AG04449 (cell line): ENCODE measurements around the gene TXNRD1.

Source experiments
- CTCF ChIA-PET: fragments of 350-600 bp; formaldehyde crosslinking; extraction: SDS; loops from one replicate; lab custom pipeline; 2021; ENCODE audit warnings: antibody characterized with exemption; lab: Yijun Ruan, JAX
- POLR2A ChIA-PET: fragments of 400-600, 350-600 bp; formaldehyde crosslinking; extraction: SDS; loops from one replicate; lab custom pipeline; 2020; ENCODE audit warnings: antibody characterized with exemption, inconsistent platforms; lab: Yijun Ruan, JAX
- DNase-seq: peaks from one replicate; pipeline ENCODE4 v3.0.0-alpha.2; 2010; ENCODE audit warnings: low read depth, low spot score
- H3K4me3 ChIP-seq: 2 replicates; pipeline ENCODE4 v1.5.1; 2011; ENCODE audit warnings: low read depth, mild to moderate bottlenecking, control low read depth, low read length
- TF ChIP-seq, protein P1 (sequence below): IDR thresholded peaks from one replicate; pipeline ENCODE4 v1.5.1; 2011; ENCODE audit warnings: mild to moderate bottlenecking, moderate library complexity, low read length, control low read depth, inconsistent platforms; ENCODE audit not compliant: insufficient read depth; ENCODE audit errors: missing control alignments

The TXNRD1 gene

DNA sequence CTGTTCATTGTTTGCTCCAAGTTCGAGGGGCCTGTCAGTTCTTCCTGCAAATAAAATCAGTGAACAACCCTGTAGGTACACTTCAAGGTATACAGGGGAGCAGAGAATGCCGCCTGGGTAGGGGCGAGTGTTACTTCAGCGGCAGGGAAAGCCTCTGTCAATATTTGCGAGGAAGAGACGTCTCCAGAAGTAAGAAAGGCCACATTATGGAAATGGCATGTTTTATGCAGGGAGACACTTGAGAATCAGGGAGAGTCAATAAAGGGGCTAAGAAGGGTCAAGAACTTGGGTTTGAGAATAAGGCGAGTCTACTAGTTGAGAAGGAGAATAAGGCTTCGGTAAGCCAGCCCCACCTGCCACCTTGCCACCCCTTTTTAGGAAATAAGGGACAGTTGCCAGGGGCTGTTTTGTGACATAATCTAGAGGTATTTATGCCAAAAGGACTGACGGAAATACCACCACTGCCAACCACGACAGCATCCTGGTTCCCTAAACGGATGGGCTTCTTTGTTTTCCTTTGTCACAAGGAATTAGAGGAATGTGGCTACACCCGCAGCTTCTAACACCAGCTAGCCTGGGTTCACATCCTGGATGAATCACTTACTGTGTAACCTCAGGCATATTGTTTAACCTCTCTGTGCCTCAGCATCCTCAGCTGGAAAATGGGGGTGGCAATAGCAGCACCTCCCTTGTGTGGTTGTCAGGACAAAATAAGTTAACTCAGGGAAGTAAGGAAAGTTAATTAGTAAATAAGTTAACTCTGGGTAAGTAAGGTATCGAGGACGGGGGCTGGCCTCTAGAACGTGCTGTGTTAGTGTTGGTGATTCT, 155.7 kb downstream of the TXNRD1 start:
- TF ChIP-seq, protein P1, sequence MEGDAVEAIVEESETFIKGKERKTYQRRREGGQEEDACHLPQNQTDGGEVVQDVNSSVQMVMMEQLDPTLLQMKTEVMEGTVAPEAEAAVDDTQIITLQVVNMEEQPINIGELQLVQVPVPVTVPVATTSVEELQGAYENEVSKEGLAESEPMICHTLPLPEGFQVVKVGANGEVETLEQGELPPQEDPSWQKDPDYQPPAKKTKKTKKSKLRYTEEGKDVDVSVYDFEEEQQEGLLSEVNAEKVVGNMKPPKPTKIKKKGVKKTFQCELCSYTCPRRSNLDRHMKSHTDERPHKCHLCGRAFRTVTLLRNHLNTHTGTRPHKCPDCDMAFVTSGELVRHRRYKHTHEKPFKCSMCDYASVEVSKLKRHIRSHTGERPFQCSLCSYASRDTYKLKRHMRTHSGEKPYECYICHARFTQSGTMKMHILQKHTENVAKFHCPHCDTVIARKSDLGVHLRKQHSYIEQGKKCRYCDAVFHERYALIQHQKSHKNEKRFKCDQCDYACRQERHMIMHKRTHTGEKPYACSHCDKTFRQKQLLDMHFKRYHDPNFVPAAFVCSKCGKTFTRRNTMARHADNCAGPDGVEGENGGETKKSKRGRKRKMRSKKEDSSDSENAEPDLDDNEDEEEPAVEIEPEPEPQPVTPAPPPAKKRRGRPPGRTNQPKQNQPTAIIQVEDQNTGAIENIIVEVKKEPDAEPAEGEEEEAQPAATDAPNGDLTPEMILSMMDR = no peak
- ChIA-PET CTCF (interaction anchor here (3.7 kb wide), 1 partner anchor 11 kb away, joined by 32 read pairs; no protein-coding TSS in a partner anchor), POLR2A (no interaction called here)
- DNase-seq = no peak
- no peak overlapping the region for H3K4me3 ChIP-seq

DNA sequence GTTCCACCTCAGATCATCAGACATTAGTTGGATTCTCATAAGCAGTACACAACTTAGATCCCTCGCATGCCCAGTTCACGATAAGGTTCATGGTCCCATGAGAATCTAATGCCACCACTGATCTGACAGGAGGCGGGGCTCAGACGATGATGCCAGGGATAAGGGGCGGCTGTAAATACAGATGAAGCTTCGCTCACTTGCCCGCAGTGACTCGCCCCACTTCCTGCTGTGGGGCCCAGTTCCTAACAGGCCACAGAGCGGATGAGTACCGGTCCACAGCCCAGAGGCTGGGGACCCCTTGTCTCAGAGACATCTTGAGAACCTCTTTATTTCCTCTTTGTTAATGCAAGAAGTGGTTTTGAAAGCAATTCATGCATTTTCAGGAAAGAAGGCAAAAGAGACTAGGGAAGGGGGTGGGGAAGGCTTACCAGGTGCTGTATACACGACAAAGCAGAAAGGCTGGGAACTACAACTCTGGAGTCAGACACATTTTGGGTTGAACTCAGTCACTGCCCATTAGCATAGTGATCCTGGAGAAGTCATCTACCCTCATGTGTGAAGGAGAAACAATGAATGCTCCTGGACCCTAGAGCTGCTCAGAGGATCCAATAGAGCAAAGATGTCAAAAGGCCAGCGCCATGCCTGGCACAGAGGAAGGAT, 156.6 kb downstream of the TXNRD1 start:
- TF ChIP-seq, protein P1 = no peak
- ChIA-PET CTCF (interaction anchor here (3.7 to 4.6 kb wide), 2 partner anchors 10 to 505 kb away, joined by 18 to 32 read pairs; no protein-coding TSS in a partner anchor), POLR2A (interaction anchor here (0.5 kb wide), 1 partner anchor 38 kb away, joined by 3 read pairs; no protein-coding TSS in a partner anchor)
- no peak for DNase-seq
- H3K4me3 ChIP-seq = no peak overlapping the region

DNA sequence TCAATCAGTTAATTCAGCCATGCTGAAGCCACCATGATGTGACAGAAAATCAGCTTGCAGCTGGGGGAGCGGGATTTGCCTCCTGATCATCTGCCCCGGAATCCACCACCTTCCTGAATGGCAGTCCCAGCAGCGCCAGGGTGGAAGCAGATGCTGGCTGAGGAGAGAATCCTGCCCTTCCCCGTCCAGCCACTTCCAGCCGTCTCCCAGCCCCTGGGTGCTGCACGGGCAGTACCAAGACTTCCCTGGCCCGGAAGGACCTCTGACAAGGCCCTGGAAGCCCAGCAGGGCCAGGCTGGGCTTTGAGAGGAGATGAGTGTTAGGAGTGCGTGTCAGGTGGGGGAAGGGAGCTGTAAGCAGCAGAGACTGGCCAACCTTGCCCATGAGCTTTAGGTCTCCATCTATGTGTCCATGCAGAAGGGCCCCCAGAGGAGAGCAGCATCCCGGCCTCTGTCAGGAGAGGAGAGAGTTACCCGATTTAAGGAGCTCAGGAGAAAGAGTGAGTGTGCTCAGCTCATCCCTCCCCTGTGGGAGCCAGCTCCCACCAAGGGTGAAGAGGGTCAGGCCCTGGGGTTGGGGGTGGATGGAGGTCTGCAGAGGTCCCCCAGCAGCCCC, 157.2 kb downstream of the TXNRD1 start:
- no peak for DNase-seq
- no peak overlapping the region for H3K4me3 ChIP-seq
- ChIA-PET POLR2A (interaction anchor here (0.5 kb wide), 1 partner anchor 37 kb away, joined by 3 read pairs; no protein-coding TSS in a partner anchor), CTCF (interaction anchor here (3.7 to 4.6 kb wide), 2 partner anchors 10 to 504 kb away, joined by 18 to 32 read pairs; no protein-coding TSS in a partner anchor)
- TF ChIP-seq, protein P1 = no peak

DNA sequence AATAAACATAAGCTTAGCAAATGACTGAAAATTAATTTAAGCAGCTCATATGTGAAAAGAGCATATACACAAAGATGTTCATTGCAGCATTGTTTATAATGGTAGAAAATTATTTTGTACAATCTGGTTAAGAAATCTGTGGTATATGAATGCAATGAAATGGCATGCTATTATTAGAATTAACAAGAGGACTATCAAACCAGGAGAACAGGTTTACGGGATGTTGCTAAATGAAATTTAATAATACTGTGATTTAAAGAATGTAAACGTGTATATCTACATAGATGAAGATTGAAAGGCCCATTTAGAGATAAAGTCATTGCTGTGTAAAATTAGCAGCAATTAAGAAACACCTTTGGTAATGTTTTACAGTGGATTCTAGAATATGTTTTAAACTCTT, 158.5 kb downstream of the TXNRD1 start:
- ChIA-PET POLR2A (no interaction called here), CTCF (interaction anchor here (0.8 to 4.6 kb wide), 4 partner anchors 8 to 503 kb away, joined by 3 to 32 read pairs (median 10); no protein-coding TSS in a partner anchor)
- no peak for DNase-seq
- no peak overlapping the region for H3K4me3 ChIP-seq
- TF ChIP-seq, protein P1 = no peak

DNA sequence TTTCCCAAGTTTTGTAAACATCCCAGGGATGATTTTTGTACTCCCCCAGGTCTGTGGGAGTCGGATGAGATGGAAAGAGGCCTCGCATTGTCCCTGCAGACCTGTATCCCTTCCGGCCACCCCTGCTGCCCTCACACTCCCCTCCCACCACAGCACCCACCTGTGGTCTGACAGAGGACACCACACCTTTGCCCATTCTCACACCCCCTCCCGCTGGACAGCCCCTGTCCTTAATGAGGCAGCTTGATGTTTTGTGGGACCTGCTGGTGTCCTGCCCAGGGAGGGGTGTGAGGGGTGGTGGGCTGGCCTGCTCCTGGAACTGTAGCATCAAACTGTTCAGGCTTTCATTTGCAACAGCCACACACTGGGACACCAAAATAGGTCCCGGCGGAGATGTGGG, 159.2 kb downstream of the TXNRD1 start:
- no peak for DNase-seq
- CTCF ChIA-PET = interaction anchor here (0.9 to 4.6 kb wide), 3 partner anchors 8 to 502 kb away, joined by 3 to 32 read pairs (median 18); no protein-coding TSS in a partner anchor
- POLR2A ChIA-PET = no interaction called here
- TF ChIP-seq, protein P1 = no peak
- no peak overlapping the region for H3K4me3 ChIP-seq
